ENCODE measurements around the gene HS3ST2.

GRCh38 chr16:22868593-22869224, 54.7 kb downstream of the HS3ST2 start:
- TF ChIP-seq EZH2 (IDR thresholded peaks at IDR 0.05; ENCODE audit: low read depth, unreplicated experiment) (no peak), CTCF (conservative IDR thresholded peaks at IDR 0.05; ENCODE audit: low read depth in 2 of 2) (no peak), EZH2phosphoT487 (IDR thresholded peaks at IDR 0.05; ENCODE audit: unreplicated experiment) (no peak), JUNB (IDR thresholded peaks at IDR 0.05; ENCODE audit: unreplicated experiment) (no peak), POLR2AphosphoS5 (IDR thresholded peaks at IDR 0.05; ENCODE audit: low read depth) (no peak), CREB1 (CRISPR knock-in tag; IDR thresholded peaks at IDR 0.05; ENCODE audit: low read depth) (no peak)

Measured in GM23338 (cell line).